Peyer's patch (tissue), 4 donors: Measurements from ENCODE around the gene DEFB114. TPM values are rescaled to one million over a fixed set of nuclear protein-coding genes. Genes with fewer than 3 reads are reported as not detected.
"Not testable (repeated sequence)": the region's sequence is repeated elsewhere in the genome, so short reads cannot be mapped to it uniquely, and the experiment has no call there.

Experiments
- DNase-seq, 3 donors: peaks; one replicate each; pipeline ENCODE4 v3.0.0-alpha.2; 2017 to 2019
- H3K27ac ChIP-seq, 4 donors: fragments of 200-600 bp; sonication (generic); one replicate each; pipeline ENCODE4 v1.5.1; 2016 to 2019
- H3K27me3 ChIP-seq, 2 donors: fragments of 200-600 bp; sonication (generic); one replicate each; pipeline ENCODE4 v1.5.1; 2019
- H3K36me3 ChIP-seq, 3 donors: fragments of 200-600 bp; sonication (generic); one replicate each; pipeline ENCODE4 v1.5.1; 2016 to 2019
- H3K4me1 ChIP-seq, 4 donors: fragments of 200-600 bp; sonication (generic); one replicate each; pipeline ENCODE4 v1.5.1; 2016 to 2019
- H3K4me3 ChIP-seq, 4 donors: fragments of 200-600 bp; sonication (generic); 1 replicate in 3 of 4; 2 replicates in 1 of 4; pipeline ENCODE4 v1.5.1; 2016 to 2019; ENCODE audit warnings: mild to moderate bottlenecking in 1 of 4
- H3K9me3 ChIP-seq, 4 donors: fragments of 200-600 bp; sonication (generic); one replicate each; pipeline ENCODE4 v1.5.1; 2016 to 2019; ENCODE audit warnings: mild to moderate bottlenecking in 1 of 4
- CTCF ChIP-seq, 6 experiments: fragments of 450-650 bp in 4 of 6; fragments of 200-600 bp in 2 of 6; sonication (generic) in 1 of 6; IDR thresholded peaks; one replicate each; pipeline ENCODE4 v1.5.1; 2017 to 2019; ENCODE audit warnings: antibody characterized with exemption in 6 of 6, mild to moderate bottlenecking in 3 of 6, moderate library complexity in 1 of 6
- POLR2A ChIP-seq, 2 donors: fragments of 450-650 bp; IDR thresholded peaks; one replicate each; pipeline ENCODE4 v1.5.1; 2017; ENCODE audit warnings: antibody characterized with exemption in 2 of 2, mild to moderate bottlenecking in 2 of 2, moderate library complexity in 2 of 2
- total RNA-seq, 4 donors: library from RNA; depleted of rRNA; stranded (reverse); fragments of >200 nt; gene quantifications; one replicate each; pipeline ENCODE4 v1.1.0, GENCODE V29; 2016

Gene DEFB114
- total RNA-seq, 4 donors from 2014 or later: not detected

DNA sequence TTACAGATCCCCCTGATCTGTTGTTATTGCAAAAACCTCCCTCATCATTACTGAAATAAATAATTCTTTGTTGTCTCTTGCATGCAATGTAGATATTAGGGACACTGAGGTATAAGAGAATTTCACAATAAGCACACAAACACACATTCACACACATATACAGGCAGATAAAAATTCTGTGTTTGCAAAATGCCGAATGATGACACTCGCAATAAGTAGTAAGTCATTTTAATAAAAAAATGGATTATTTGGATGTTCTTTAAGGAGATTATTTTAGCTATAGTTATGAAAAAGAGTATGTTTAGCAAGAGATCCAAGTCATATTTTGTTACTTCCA, 13.6 kb downstream of the DEFB114 start:
- H3K27me3 ChIP-seq: no peaks in the 10 kb centered on the region
- H3K9me3 ChIP-seq: no peaks in the 10 kb centered on the region
- H3K4me3 ChIP-seq: no peak overlapping the region
- no peaks in the 10 kb centered on the region for H3K36me3 ChIP-seq
- no peaks in the 10 kb centered on the region for H3K4me1 ChIP-seq
- no peak for DNase-seq
- TF ChIP-seq POLR2A (IDR thresholded peaks at IDR 0.05) (no peak), CTCF (IDR thresholded peaks at IDR 0.05) (no peak)
- no peak overlapping the region for H3K27ac ChIP-seq

- H3K36me3 ChIP-seq: no peaks in the 10 kb centered on the region
- TF ChIP-seq CTCF (IDR thresholded peaks at IDR 0.05) (no peak), POLR2A (IDR thresholded peaks at IDR 0.05) (no peak)
Observed at GRCh38 chr6:49949062-49949461, 14.9 kb downstream of the DEFB114 start.

DNA sequence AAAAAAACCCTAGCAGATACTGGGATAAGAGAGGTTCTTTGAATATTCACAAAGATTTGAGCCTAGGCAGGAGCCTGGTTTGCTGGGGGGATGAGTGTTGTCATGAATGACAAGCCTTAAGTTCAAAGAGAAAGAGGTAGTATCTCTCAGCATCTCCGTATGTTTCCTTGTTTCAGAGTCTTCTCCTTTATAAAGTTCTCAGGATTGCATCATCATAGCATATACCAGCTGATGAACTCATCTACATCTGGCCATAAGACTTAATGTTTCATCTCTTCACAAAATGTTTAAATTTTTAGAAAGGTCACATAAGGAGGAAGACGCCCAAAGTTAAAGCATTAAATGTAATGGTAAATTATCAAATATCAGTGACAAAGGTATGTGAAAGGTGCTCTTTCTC, 17.1 kb downstream of the DEFB114 start:
- Histone ChIP-seq H3K27ac (no peak overlapping the region), H3K27me3 (no peaks in the 10 kb centered on the region), H3K36me3 (no peaks in the 10 kb centered on the region), H3K4me3 (no peak overlapping the region), H3K9me3 (no peaks in the 10 kb centered on the region), H3K4me1 (no peaks in the 10 kb centered on the region)
- TF ChIP-seq POLR2A (IDR thresholded peaks at IDR 0.05) (no peak), CTCF (IDR thresholded peaks at IDR 0.05) (no peak)
- DNase-seq: no peak

More at GRCh38 chr6:49949062-49949461, 14.9 kb downstream of the DEFB114 start:
- no peak for DNase-seq
- Histone ChIP-seq H3K4me1 (no peaks in the 10 kb centered on the region), H3K27ac (no peak overlapping the region), H3K27me3 (no peaks in the 10 kb centered on the region), H3K9me3 (no peaks in the 10 kb centered on the region), H3K4me3 (no peak overlapping the region)

DNA sequence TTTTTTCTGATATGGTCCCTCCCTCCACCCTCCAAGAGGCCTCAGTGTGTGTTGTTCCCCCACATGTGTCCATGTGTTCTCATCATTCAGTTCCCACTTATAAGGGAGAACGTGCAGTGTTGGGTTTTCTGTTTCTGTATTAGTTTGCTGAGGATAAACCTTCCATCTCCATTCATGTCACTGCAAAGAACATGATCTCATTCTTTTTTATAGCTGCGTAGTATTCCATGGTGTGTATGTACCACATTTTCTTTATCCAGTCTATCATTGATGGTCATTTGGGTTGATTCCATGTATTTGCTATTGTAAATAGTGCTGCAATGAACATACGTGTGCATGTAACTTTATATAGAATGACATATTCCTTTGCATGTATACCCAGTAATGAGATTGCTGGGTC, 19.9 kb downstream of the DEFB114 start:
- not testable (repeated sequence) for H3K4me3 ChIP-seq, H3K9me3 ChIP-seq, H3K36me3 ChIP-seq, H3K27me3 ChIP-seq, H3K4me1 ChIP-seq, H3K27ac ChIP-seq, DNase-seq

DNA sequence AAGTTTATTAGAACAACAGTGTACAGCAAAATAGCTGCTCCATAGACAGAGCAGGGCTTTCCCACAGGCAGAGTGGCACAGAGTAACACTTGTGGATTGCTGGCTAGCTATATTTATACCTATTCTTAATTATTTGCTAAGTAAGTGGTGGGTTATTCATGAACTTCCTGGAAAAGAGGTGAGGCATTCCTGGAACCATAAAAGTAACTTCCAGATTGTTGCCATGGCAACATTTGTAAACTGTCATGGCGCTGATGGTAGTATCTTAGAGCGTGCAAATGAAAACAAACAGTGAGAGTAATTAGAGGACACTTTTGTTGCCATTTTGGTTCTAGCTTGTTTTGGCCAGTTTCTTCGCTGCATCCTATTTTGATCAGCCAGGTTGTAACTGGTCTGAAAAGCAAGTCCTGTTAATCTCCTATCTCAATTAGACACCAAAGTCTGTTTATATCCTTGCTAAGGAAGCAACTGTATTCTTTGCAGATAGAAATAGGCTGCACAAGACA, 23.9 kb downstream of the DEFB114 start:
- Histone ChIP-seq H3K36me3 (no peaks in the 10 kb centered on the region), H3K4me1 (no peaks in the 10 kb centered on the region), H3K9me3 (no peaks in the 10 kb centered on the region), H3K27me3 (no peaks in the 10 kb centered on the region), H3K27ac (no peak overlapping the region), H3K4me3 (no peak overlapping the region)
- TF ChIP-seq CTCF (IDR thresholded peaks at IDR 0.05) (no peak), POLR2A (IDR thresholded peaks at IDR 0.05) (no peak)
- no peak for DNase-seq

GRCh38 chr6:49937811-49938210, 26.2 kb downstream of the DEFB114 start:
- no peaks in the 10 kb centered on the region for H3K36me3 ChIP-seq
- no peak overlapping the region for H3K4me3 ChIP-seq
- TF ChIP-seq POLR2A (IDR thresholded peaks at IDR 0.05): no peak
- TF ChIP-seq CTCF (IDR thresholded peaks at IDR 0.05): no peak
- no peaks in the 10 kb centered on the region for H3K27me3 ChIP-seq
- no peaks in the 10 kb centered on the region for H3K9me3 ChIP-seq
- no peak for DNase-seq
- no peak overlapping the region for H3K27ac ChIP-seq
- H3K4me1 ChIP-seq: no peaks in the 10 kb centered on the region
